HepG2 (cell line): Measurements from ENCODE around the gene SNAP29. TPM values are rescaled to one million over a fixed set of nuclear protein-coding genes. Genes with fewer than 3 reads are reported as not detected.
A peak's percentile ranks its signal among the peaks of the same experiment; 100 is the strongest.

Experiments used
- DPF2 ChIP-seq: sonication (generic); formaldehyde crosslinking; IDR thresholded peaks from 2 replicates; pipeline ENCODE4 v1.4.0; 2020; ENCODE audit warnings: mild to moderate bottlenecking, low read depth, missing genetic modification reagents, borderline replicate concordance
- KDM5A ChIP-seq: fragments of 200-600 bp; sonication (generic); IDR thresholded peaks from 2 replicates; pipeline ENCODE4 v1.7.0; 2018; ENCODE audit warnings: antibody characterized with exemption, mild to moderate bottlenecking, low read length, borderline replicate concordance
- KLF12 ChIP-seq: sonication (generic); formaldehyde crosslinking; IDR thresholded peaks from 2 replicates; pipeline ENCODE4 v1.4.0; 2020; ENCODE audit warnings: missing genetic modification reagents, borderline replicate concordance
- TBX2 ChIP-seq: sonication (generic); formaldehyde crosslinking; IDR thresholded peaks from 2 replicates; pipeline ENCODE4 v1.5.0; 2020; ENCODE audit warnings: missing genetic modification reagents, mild to moderate bottlenecking, borderline replicate concordance
- TGIF2 ChIP-seq: IDR thresholded peaks from 2 replicates; pipeline ENCODE4 v1.6.1; 2016; ENCODE audit warnings: control low read depth, missing compliant biosample characterization
- XRCC5 ChIP-seq: fragments of 200-400 bp; formaldehyde crosslinking; optimal IDR thresholded peaks from 2 replicates; pipeline ENCODE3; 2017; ENCODE audit warnings: mild to moderate bottlenecking, low read length
- ZNF274 ChIP-seq: sonication (generic); formaldehyde crosslinking; IDR thresholded peaks from 2 replicates; pipeline ENCODE4 v1.5.1; 2020; ENCODE audit warnings: mild to moderate bottlenecking, missing genetic modification reagents
- ZNF292 ChIP-seq: sonication (generic); formaldehyde crosslinking; IDR thresholded peaks from 2 replicates; pipeline ENCODE4 v1.8.1; 2022; ENCODE audit warnings: mild to moderate bottlenecking, low read depth, missing genetic modification reagents, borderline replicate concordance
- ZNF430 ChIP-seq: sonication (generic); formaldehyde crosslinking; IDR thresholded peaks from 2 replicates; pipeline ENCODE4 v1.9.0; 2021; ENCODE audit warnings: mild to moderate bottlenecking, missing genetic modification reagents
- ZNF44 ChIP-seq: sonication (generic); formaldehyde crosslinking; IDR thresholded peaks from 2 replicates; pipeline ENCODE4 v1.5.1; 2020; ENCODE audit warnings: mild to moderate bottlenecking, missing genetic modification reagents
- ZNF558 ChIP-seq: sonication (generic); formaldehyde crosslinking; IDR thresholded peaks from 2 replicates; pipeline ENCODE4 v1.9.0; 2022; ENCODE audit warnings: mild to moderate bottlenecking, missing genetic modification reagents, borderline replicate concordance
- ZNF589 ChIP-seq: sonication (generic); formaldehyde crosslinking; conservative IDR thresholded peaks from 2 replicates; pipeline ENCODE4 v1.8.0; 2022; ENCODE audit warnings: mild to moderate bottlenecking, moderate library complexity, missing genetic modification reagents
- ZNF672 ChIP-seq: sonication (generic); formaldehyde crosslinking; IDR thresholded peaks from 2 replicates; pipeline ENCODE4 v1.8.1; 2022; ENCODE audit warnings: missing genetic modification reagents
- ZNF83 ChIP-seq: sonication (generic); formaldehyde crosslinking; IDR thresholded peaks from 2 replicates; pipeline ENCODE4 v1.4.0; 2020; ENCODE audit warnings: missing genetic modification reagents, mild to moderate bottlenecking, borderline replicate concordance
- polyA plus RNA-seq, 8 experiments: library from polyadenylated mRNA; depleted of rRNA in 3 of 8; stranded (reverse) in 7 of 8; unstranded in 1 of 8; fragments of >200 nt; fragmentation: Illumina TruSeq in 4 of 8; extraction: Trizol in 4 of 8; gene quantifications; 2 replicates each; pipeline versions ENCODE4 v1.2.1 to v1.2.3, GENCODE V29; 2011 to 2016; ENCODE audit warnings: low read depth in 4 of 8, missing spikeins in 1 of 8, mixed read lengths in 1 of 8; ENCODE audit not compliant: insufficient read depth in 1 of 8
- total RNA-seq, 5 experiments: library from RNA; depleted of rRNA; stranded (reverse); fragments of >200 nt; fragmentation: Illumina TruSeq; extraction: Trizol; gene quantifications; 2 replicates each; pipeline ENCODE4 v1.2.3, GENCODE V29; 2016; ENCODE audit warnings: low read depth in 1 of 5
- TF ChIP-seq, protein P1 (sequence below), 2 experiments: sonication (generic) in 1 of 2; formaldehyde crosslinking in 1 of 2; IDR thresholded peaks; 2 replicates each; pipeline versions ENCODE4 v1.4.0 to v1.6.1; 2016 to 2020; ENCODE audit warnings: borderline replicate concordance in 1 of 2, low read depth in 1 of 2, mild to moderate bottlenecking in 1 of 2, missing genetic modification reagents in 1 of 2
- TF ChIP-seq, protein P2 (sequence below): sonication (generic); formaldehyde crosslinking; IDR thresholded peaks from 2 replicates; pipeline ENCODE4 v1.5.0; 2020; ENCODE audit warnings: mild to moderate bottlenecking, missing genetic modification reagents, borderline replicate concordance
- TF ChIP-seq, protein P3 (sequence below): sonication (generic); formaldehyde crosslinking; IDR thresholded peaks from 2 replicates; pipeline ENCODE4 v1.8.1; 2023; ENCODE audit warnings: missing genetic modification reagents, mild to moderate bottlenecking, borderline replicate concordance

Gene SNAP29
- total and polyA plus RNA-seq, 2 of the 13 experiments (the other 11 are each of a cell fraction or from before 2014, with no cell fraction given) = 12.3 to 30.7 TPM

DNA sequence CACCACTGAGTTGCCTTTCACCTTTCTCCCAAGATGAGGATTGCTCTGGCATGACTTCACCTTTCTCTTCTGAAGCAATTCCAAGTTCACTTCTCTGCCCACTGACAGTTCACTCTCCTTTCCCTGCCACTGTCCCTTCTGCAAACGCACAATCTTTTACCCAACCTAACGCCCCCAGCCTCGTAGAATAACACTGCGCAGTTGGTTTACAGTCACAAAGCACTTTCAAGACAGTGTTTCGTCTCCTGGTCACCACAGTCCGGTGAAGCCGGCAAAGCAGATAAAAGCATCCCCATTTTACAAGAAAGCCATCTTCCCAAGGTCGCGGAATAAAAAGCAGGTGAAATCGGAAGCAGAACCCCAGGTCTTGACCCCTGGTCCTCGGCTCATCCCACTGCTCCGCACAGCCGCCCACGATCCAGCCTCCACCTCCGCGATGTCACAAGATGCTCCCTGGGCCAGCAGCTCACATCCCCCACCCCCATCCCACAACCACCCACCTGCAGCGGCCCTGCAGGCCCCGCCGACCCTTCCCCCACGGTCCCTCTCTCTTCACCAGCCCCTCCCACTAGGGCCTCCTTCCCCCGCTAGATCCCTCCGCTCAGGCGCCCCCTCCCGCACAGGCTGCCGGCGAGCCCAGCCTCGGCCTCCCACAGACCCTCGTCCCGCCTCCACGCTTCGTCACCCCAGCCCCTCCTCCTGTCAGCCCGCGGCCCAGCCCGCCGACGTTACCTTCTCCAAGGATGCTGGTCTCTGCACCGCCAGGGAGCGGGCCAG lies 781 bp upstream of the SNAP29 start (continued):
- TF ChIP-seq, protein P1, sequence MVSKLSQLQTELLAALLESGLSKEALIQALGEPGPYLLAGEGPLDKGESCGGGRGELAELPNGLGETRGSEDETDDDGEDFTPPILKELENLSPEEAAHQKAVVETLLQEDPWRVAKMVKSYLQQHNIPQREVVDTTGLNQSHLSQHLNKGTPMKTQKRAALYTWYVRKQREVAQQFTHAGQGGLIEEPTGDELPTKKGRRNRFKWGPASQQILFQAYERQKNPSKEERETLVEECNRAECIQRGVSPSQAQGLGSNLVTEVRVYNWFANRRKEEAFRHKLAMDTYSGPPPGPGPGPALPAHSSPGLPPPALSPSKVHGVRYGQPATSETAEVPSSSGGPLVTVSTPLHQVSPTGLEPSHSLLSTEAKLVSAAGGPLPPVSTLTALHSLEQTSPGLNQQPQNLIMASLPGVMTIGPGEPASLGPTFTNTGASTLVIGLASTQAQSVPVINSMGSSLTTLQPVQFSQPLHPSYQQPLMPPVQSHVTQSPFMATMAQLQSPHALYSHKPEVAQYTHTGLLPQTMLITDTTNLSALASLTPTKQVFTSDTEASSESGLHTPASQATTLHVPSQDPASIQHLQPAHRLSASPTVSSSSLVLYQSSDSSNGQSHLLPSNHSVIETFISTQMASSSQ (IDR thresholded peaks at IDR 0.05; ENCODE audit: low read depth) = no peak
- TF ChIP-seq, protein P1 (CRISPR knock-in tag; IDR thresholded peaks at IDR 0.05; ENCODE audit: borderline replicate concordance) = 0 out of 2 replicates have a peak, but pooled peaks have one; percentile 17
- TF ChIP-seq ZNF83 (CRISPR knock-in tag) (no peak), ZNF430 (peak; percentile 78; the same call in 1 of the 2 replicates), TBX2 (CRISPR knock-in tag) (no peak), KDM5A (peak; percentile 64; the same call in 1 of the 2 replicates), ZNF274 (CRISPR knock-in tag) (no peak), ZNF589 (CRISPR knock-in tag) (0 out of 2 replicates have a peak, but pooled peaks have one; percentile 52), ZNF558 (CRISPR knock-in tag) (peak; percentile 2; the same call in 1 of the 2 replicates), TGIF2 (CRISPR knock-in tag) (0 out of 2 replicates have a peak, but pooled peaks have one; percentile 61), DPF2 (no peak), ZNF672 (CRISPR knock-in tag) (peak; percentile 40; the same call in 1 of the 2 replicates), KLF12 (CRISPR knock-in tag) (no peak), ZNF44 (CRISPR knock-in tag) (no peak), XRCC5 (no peak), ZNF292 (CRISPR knock-in tag) (no peak)
- TF ChIP-seq, protein P2, sequence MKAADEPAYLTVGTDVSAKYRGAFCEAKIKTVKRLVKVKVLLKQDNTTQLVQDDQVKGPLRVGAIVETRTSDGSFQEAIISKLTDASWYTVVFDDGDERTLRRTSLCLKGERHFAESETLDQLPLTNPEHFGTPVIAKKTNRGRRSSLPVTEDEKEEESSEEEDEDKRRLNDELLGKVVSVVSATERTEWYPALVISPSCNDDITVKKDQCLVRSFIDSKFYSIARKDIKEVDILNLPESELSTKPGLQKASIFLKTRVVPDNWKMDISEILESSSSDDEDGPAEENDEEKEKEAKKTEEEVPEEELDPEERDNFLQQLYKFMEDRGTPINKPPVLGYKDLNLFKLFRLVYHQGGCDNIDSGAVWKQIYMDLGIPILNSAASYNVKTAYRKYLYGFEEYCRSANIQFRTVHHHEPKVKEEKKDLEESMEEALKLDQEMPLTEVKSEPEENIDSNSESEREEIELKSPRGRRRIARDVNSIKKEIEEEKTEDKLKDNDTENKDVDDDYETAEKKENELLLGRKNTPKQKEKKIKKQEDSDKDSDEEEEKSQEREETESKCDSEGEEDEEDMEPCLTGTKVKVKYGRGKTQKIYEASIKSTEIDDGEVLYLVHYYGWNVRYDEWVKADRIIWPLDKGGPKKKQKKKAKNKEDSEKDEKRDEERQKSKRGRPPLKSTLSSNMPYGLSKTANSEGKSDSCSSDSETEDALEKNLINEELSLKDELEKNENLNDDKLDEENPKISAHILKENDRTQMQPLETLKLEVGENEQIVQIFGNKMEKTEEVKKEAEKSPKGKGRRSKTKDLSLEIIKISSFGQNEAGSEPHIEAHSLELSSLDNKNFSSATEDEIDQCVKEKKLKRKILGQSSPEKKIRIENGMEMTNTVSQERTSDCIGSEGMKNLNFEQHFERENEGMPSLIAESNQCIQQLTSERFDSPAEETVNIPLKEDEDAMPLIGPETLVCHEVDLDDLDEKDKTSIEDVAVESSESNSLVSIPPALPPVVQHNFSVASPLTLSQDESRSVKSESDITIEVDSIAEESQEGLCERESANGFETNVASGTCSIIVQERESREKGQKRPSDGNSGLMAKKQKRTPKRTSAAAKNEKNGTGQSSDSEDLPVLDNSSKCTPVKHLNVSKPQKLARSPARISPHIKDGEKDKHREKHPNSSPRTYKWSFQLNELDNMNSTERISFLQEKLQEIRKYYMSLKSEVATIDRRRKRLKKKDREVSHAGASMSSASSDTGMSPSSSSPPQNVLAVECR (CRISPR knock-in tag) = peak; percentile 41; the same call in 1 of the 2 replicates
- TF ChIP-seq, protein P3, sequence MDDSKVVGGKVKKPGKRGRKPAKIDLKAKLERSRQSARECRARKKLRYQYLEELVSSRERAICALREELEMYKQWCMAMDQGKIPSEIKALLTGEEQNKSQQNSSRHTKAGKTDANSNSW (CRISPR knock-in tag) = 0 out of 2 replicates have a peak, but pooled peaks have one; percentile 22
